Epithelial cell of proximal tubule (primary cell): ENCODE measurements around the gene VASH2. TPM values are rescaled to one million over a fixed set of nuclear protein-coding genes. Genes with fewer than 3 reads are reported as not detected.

Experiments
- DNase-seq: peaks from one replicate; pipeline ENCODE4 v3.0.0-alpha.2; 2011; ENCODE audit warnings: low read depth
- H3K4me3 ChIP-seq: 2 replicates; pipeline ENCODE4 v1.5.1; 2011; ENCODE audit warnings: low read depth, mild to moderate bottlenecking, low read length
- CTCF ChIP-seq: conservative IDR thresholded peaks from 2 replicates; pipeline ENCODE4 v1.5.1; 2012; ENCODE audit warnings: low read depth, mild to moderate bottlenecking, low read length
- total RNA-seq: library from RNA; depleted of rRNA; stranded (reverse); fragments of >200 nt; gene quantifications from 2 replicates; pipeline ENCODE4 v1.2.3, GENCODE V29; 2015

VASH2 gene
- total RNA-seq, 1 donor from 2014 or later = 0.63 TPM

GRCh38 chr1:212943393-212943710, 7.0 kb upstream of the VASH2 start:
- H3K4me3 ChIP-seq = no peak overlapping the region
- no peak for DNase-seq
- no peak for TF ChIP-seq CTCF

GRCh38 chr1:212944229-212944901, 6.0 kb upstream of the VASH2 start:
- no peak for DNase-seq
- no peak overlapping the region for H3K4me3 ChIP-seq
- no peak for TF ChIP-seq CTCF

GRCh38 chr1:212945056-212945455, 5.3 kb upstream of the VASH2 start:
- DNase-seq = no peak
- TF ChIP-seq CTCF = no peak
- H3K4me3 ChIP-seq = no peak overlapping the region

GRCh38 chr1:212945463-212946160, 4.7 kb upstream of the VASH2 start:
- no peak overlapping the region for H3K4me3 ChIP-seq
- no peak for DNase-seq
- no peak for TF ChIP-seq CTCF

GRCh38 chr1:212946872-212947271, 3.5 kb upstream of the VASH2 start:
- no peak for TF ChIP-seq CTCF
- no peak for DNase-seq
- H3K4me3 ChIP-seq = no peak overlapping the region

GRCh38 chr1:212949771-212950170, 570 bp upstream of the VASH2 start:
- peak overlapping the region; percentile 57 for H3K4me3 ChIP-seq
- no peak for TF ChIP-seq CTCF
- no peak for DNase-seq
